Fibroblast of skin of right quadriceps (primary cell): ENCODE data around the gene CSNK1E.

Experiments
- DNase-seq: peaks from one replicate; pipeline ENCODE4 v3.0.0-alpha.2; 2013

The CSNK1E gene

GRCh38 chr22:38249301-38249700 is 67.9 kb downstream of the CSNK1E start:
- DNase-seq: no peak

GRCh38 chr22:38248280-38248679 is 69.0 kb downstream of the CSNK1E start:
- DNase-seq: no peak

- no peak for DNase-seq
Observed at GRCh38 chr22:38247713-38248112, 69.5 kb downstream of the CSNK1E start.

GRCh38 chr22:38246692-38247091 is 70.5 kb downstream of the CSNK1E start:
- no peak for DNase-seq

- no peak for DNase-seq
Observed at GRCh38 chr22:38246046-38246658, 71.1 kb downstream of the CSNK1E start.

GRCh38 chr22:38244106-38244505 is 73.1 kb downstream of the CSNK1E start:
- DNase-seq: no peak

GRCh38 chr22:38243007-38243765 is 74.0 kb downstream of the CSNK1E start:
- DNase-seq: no peak

- peak; percentile 92 for DNase-seq
Observed at GRCh38 chr22:38240734-38241252, 76.4 kb downstream of the CSNK1E start.
